Stimulated activated CD4-positive, alpha-beta T cell treated with anti-CD3 and anti-CD28 coated beads, Interleukin-2, amount 100 ng/mL, for 48 hours (primary cell): Measurements from ENCODE around the gene HMSD.
"Not testable (repeated sequence)": the region's sequence is repeated elsewhere in the genome, so short reads cannot be mapped to it uniquely, and the experiment has no call there.

Experiments used
- DNase-seq, 2 donors: peaks; one replicate each; pipeline ENCODE4 v3.0.0-alpha.2; 2020

HMSD gene

GRCh38 chr18:63949068-63949737 is at the start of gene HMSD:
HMSD (plus strand) TSS chr18:63949301; CDS start chr18:63953456, 4,155 bp downstream.
- DNase-seq, result peak; percentile 49 to 57

GRCh38 chr18:63903851-63904570 is 45.1 kb upstream of the HMSD start:
- DNase-seq, result no peak

- no peak for DNase-seq
Observed at GRCh38 chr18:63904694-63905093, 44.4 kb upstream of the HMSD start.

GRCh38 chr18:63905361-63905760 is 43.7 kb upstream of the HMSD start:
- no peak for DNase-seq

- DNase-seq, result no peak
Observed at GRCh38 chr18:63906056-63906455, 43.0 kb upstream of the HMSD start.

- no peak for DNase-seq
Observed at GRCh38 chr18:63907664-63908063, 41.4 kb upstream of the HMSD start, which contains the start of gene SERPINB10. SERPINB10 (plus strand) TSS chr18:63907958; CDS start chr18:63915511, 7,553 bp downstream.

GRCh38 chr18:63908858-63909257 is 40.2 kb upstream of the HMSD start:
- DNase-seq, result no peak

- DNase-seq, result no peak
Observed at GRCh38 chr18:63909870-63910269, 39.2 kb upstream of the HMSD start.

GRCh38 chr18:63917817-63918216 is 31.3 kb upstream of the HMSD start:
- DNase-seq, result no peak

- no peak for DNase-seq
Observed at GRCh38 chr18:63922049-63922448, 27.1 kb upstream of the HMSD start.

- no peak for DNase-seq
Observed at GRCh38 chr18:63924551-63924950, 24.6 kb upstream of the HMSD start.

GRCh38 chr18:63928331-63928730 is 20.8 kb upstream of the HMSD start:
- no peak for DNase-seq

GRCh38 chr18:63929369-63929768 is 19.7 kb upstream of the HMSD start:
- not testable (repeated sequence) for DNase-seq

- no peak for DNase-seq
Observed at GRCh38 chr18:63930773-63931354, 18.2 kb upstream of the HMSD start.

- peak; percentile 41 to 60 for DNase-seq
Observed at GRCh38 chr18:63936156-63936931, 12.8 kb upstream of the HMSD start.

- no peak for DNase-seq
Observed at GRCh38 chr18:63936932-63937393, 12.1 kb upstream of the HMSD start.

GRCh38 chr18:63940008-63940407 is 9.1 kb upstream of the HMSD start:
- DNase-seq, result no peak

- not testable (repeated sequence) for DNase-seq
Observed at GRCh38 chr18:63940543-63941050, 8.5 kb upstream of the HMSD start.

GRCh38 chr18:63947051-63947790 is 1.9 kb upstream of the HMSD start:
- DNase-seq, result no peak

- DNase-seq, result no peak
Observed at GRCh38 chr18:63951302-63951705, 2.2 kb downstream of the HMSD start.

GRCh38 chr18:63953811-63954210 is 4.7 kb downstream of the HMSD start:
- no peak for DNase-seq

- no peak for DNase-seq
Observed at GRCh38 chr18:63956755-63957154, 7.7 kb downstream of the HMSD start.
